T-helper 1 cell (primary cell): ENCODE data around the gene AFAP1.

Source experiments
- DNase-seq, 5 donors: peaks; one replicate each; pipeline ENCODE4 v3.0.0-alpha.2; 2012 to 2020

Gene AFAP1

GRCh38 chr4:7967501-7968261 is 28.0 kb upstream of the AFAP1 start:
- DNase-seq = no peak

- no peak for DNase-seq
Measured at GRCh38 chr4:7967063-7967440, 27.4 kb upstream of the AFAP1 start.

- no peak for DNase-seq
Measured at GRCh38 chr4:7966281-7967062, 26.8 kb upstream of the AFAP1 start.

- peak; percentile 28 to 55 (median 35) for DNase-seq
Measured at GRCh38 chr4:7964890-7965662, 25.4 kb upstream of the AFAP1 start.

GRCh38 chr4:7964459-7964858 is 24.8 kb upstream of the AFAP1 start:
- peak in 2 of 5 donors; percentile 24 to 61 for DNase-seq

- no peak for DNase-seq
Measured at GRCh38 chr4:7963691-7964090, 24.0 kb upstream of the AFAP1 start.

GRCh38 chr4:7962609-7963508 is 23.2 kb upstream of the AFAP1 start:
- no peak for DNase-seq

- DNase-seq = peak in 1 of 5 donors; percentile 70
Measured at GRCh38 chr4:7960790-7961655, 21.4 kb upstream of the AFAP1 start.

GRCh38 chr4:7960017-7960789 is 20.5 kb upstream of the AFAP1 start:
- DNase-seq = no peak

GRCh38 chr4:7959078-7959477 is 19.4 kb upstream of the AFAP1 start:
- no peak for DNase-seq

- no peak for DNase-seq
Measured at GRCh38 chr4:7956934-7957656, 17.4 kb upstream of the AFAP1 start.

GRCh38 chr4:7956270-7956808 is 16.7 kb upstream of the AFAP1 start:
- DNase-seq = no peak

- DNase-seq = no peak
Measured at GRCh38 chr4:7955393-7955792, 15.7 kb upstream of the AFAP1 start.

GRCh38 chr4:7952615-7953014 is 13.0 kb upstream of the AFAP1 start:
- no peak for DNase-seq

- no peak for DNase-seq
Measured at GRCh38 chr4:7950301-7951092, 10.8 kb upstream of the AFAP1 start.

GRCh38 chr4:7949759-7950158 is 10.1 kb upstream of the AFAP1 start:
- DNase-seq = no peak

- peak in 1 of 5 donors; percentile 51 for DNase-seq
Measured at GRCh38 chr4:7947927-7948326, 8.3 kb upstream of the AFAP1 start.

- DNase-seq = no peak
Measured at GRCh38 chr4:7945709-7946380, 6.2 kb upstream of the AFAP1 start.
